Measurements from ENCODE around the gene LIMS2.

LIMS2 gene

DNA sequence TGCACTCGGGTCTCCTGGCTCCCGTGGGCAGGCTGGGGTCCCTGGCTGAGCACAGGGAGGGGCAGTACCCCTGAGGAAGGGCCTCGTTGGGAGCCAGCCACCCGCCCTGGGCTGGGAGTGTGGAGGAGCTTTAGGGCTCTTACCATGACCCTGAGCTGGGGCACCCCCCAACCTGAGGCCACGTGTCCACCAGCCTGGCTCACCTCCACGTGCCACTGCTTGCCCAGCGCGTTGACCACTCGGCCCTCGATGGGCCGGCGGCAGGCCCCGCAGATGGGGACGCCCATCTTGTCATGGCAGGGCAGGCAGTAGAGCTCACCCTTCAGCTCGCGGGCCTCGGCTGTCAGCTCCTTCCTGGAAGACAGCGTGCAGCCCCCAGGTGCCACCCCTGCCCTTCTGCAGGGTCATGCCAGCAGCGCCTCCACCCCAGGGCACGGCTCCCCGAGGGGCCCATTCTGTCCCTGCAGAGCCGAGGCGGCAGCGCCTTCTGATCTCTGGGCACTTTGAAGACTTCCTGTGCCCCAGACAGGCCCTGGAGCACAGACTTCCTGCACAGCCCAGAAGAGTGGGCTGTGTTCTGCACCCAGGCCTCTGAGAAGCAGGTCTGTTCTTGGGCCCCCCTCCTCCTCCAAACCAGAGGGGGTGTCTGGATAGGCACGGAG lies 33.4 kb downstream of the LIMS2 start:
- no peaks in the 10 kb centered on the region for H3K36me3 ChIP-seq (ENCODE audit: control insufficient read depth in 2 of 2, insufficient read depth in 1 of 2, low read length in 2 of 2)
- H3K4me1 ChIP-seq (ENCODE audit: control insufficient read depth, insufficient read depth, low read length) = peaks cover 2% of the 10 kb centered on the region; the same call in 1 of the 2 replicates
- H3K4me3 ChIP-seq (ENCODE audit: low read depth, low read length) = no peak overlapping the region
- CTCF ChIA-PET = no interaction called here
- no peak overlapping the region for H3K27ac ChIP-seq (ENCODE audit: extremely low read depth, low read depth, low read length)
- no peak for TF ChIP-seq ZNF248 (tag by site-specific recombination; IDR thresholded peaks at IDR 0.05)
- no peak for TF ChIP-seq MZF1 (tag by site-specific recombination; IDR thresholded peaks at IDR 0.05; ENCODE audit: borderline replicate concordance)
- no peak for TF ChIP-seq ZNF548 (tag by site-specific recombination; IDR thresholded peaks at IDR 0.05)
- no peak for TF ChIP-seq ZNF404 (tag by site-specific recombination; IDR thresholded peaks at IDR 0.05)
- TF ChIP-seq ZNF18 (tag by site-specific recombination; IDR thresholded peaks at IDR 0.05) = no peak
- TF ChIP-seq TRIM28 (IDR thresholded peaks at IDR 0.05; ENCODE audit: borderline replicate concordance, low read length) = no peak
- no peak for TF ChIP-seq TSHZ1 (tag by site-specific recombination; IDR thresholded peaks at IDR 0.05; ENCODE audit: borderline replicate concordance)
- TF ChIP-seq ZNF560 (tag by site-specific recombination; IDR thresholded peaks at IDR 0.05; ENCODE audit: borderline replicate concordance) = no peak
- no peak for TF ChIP-seq HOXD13 (CRISPR knock-in tag; IDR thresholded peaks at IDR 0.05; ENCODE audit: borderline replicate concordance)
- TF ChIP-seq KLF16 (tag by site-specific recombination; IDR thresholded peaks at IDR 0.05) = no peak
- no peak for TF ChIP-seq PRDM4 (tag by site-specific recombination; IDR thresholded peaks at IDR 0.05)
- TF ChIP-seq ZNF274 (IDR thresholded peaks at IDR 0.05; ENCODE audit: low read length) = no peak
- TF ChIP-seq ZNF274 (tag by site-specific recombination; IDR thresholded peaks at IDR 0.05; ENCODE audit: borderline replicate concordance) = no peak
- no peak for TF ChIP-seq ZSCAN23 (tag by site-specific recombination; IDR thresholded peaks at IDR 0.05)
- TF ChIP-seq ZNF654 (tag by site-specific recombination; IDR thresholded peaks at IDR 0.05; ENCODE audit: low read depth) = no peak
- TF ChIP-seq ZNF514 (tag by site-specific recombination; IDR thresholded peaks at IDR 0.05) = no peak
- TF ChIP-seq, protein P1, sequence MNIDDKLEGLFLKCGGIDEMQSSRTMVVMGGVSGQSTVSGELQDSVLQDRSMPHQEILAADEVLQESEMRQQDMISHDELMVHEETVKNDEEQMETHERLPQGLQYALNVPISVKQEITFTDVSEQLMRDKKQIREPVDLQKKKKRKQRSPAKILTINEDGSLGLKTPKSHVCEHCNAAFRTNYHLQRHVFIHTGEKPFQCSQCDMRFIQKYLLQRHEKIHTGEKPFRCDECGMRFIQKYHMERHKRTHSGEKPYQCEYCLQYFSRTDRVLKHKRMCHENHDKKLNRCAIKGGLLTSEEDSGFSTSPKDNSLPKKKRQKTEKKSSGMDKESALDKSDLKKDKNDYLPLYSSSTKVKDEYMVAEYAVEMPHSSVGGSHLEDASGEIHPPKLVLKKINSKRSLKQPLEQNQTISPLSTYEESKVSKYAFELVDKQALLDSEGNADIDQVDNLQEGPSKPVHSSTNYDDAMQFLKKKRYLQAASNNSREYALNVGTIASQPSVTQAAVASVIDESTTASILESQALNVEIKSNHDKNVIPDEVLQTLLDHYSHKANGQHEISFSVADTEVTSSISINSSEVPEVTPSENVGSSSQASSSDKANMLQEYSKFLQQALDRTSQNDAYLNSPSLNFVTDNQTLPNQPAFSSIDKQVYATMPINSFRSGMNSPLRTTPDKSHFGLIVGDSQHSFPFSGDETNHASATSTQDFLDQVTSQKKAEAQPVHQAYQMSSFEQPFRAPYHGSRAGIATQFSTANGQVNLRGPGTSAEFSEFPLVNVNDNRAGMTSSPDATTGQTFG (tag by site-specific recombination; IDR thresholded peaks at IDR 0.05; ENCODE audit: borderline replicate concordance) = no peak
- POLR2A ChIA-PET = no interaction called here
- no peaks in the 10 kb centered on the region for H3K9me3 ChIP-seq (ENCODE audit: control insufficient read depth, insufficient read depth, low read depth, low read length)

All from HEK293 (cell line).